Measurements from ENCODE around the gene APOD.
"Not testable (repeated sequence)": the region's sequence is repeated elsewhere in the genome, so short reads cannot be mapped to it uniquely, and the experiment has no call there.

APOD gene

GRCh38 chr3:195617784-195618659 is 34.3 kb upstream of the APOD start:
- in situ Hi-C loops (cut with HindIII; ENCODE audit: low sequenced_read_pairs) = not testable (repeated sequence)

DNA sequence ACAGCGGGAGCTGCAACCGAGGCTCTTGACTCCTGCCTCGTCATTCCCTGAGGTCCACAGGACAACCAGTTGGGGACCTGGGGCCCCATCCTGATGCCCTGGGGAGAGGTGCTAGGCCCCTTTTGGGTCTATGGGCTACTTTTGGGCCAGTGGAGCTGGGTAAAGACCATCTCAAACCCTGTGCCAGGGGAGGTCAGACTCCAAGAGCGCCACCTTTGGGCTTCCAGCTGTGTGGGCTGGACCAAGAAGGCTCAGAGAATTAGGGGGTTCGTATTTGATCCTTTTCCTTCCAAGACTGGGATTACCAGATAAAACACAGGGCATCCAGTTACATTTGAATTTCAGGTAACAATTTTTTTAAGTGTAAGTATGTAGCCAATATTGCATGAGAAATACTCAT is 33.4 kb upstream of the APOD start:
- in situ Hi-C loops (cut with HindIII; ENCODE audit: low sequenced_read_pairs) = not testable (repeated sequence)

GRCh38 chr3:195616681-195617080 is 32.9 kb upstream of the APOD start:
- in situ Hi-C loops (cut with HindIII; ENCODE audit: low sequenced_read_pairs) = no loop called here

- in situ Hi-C loops (cut with HindIII; ENCODE audit: low sequenced_read_pairs) = not testable (repeated sequence)
These were observed 32.3 kb upstream of the APOD start for GRCh38 chr3:195615952-195616537.

DNA sequence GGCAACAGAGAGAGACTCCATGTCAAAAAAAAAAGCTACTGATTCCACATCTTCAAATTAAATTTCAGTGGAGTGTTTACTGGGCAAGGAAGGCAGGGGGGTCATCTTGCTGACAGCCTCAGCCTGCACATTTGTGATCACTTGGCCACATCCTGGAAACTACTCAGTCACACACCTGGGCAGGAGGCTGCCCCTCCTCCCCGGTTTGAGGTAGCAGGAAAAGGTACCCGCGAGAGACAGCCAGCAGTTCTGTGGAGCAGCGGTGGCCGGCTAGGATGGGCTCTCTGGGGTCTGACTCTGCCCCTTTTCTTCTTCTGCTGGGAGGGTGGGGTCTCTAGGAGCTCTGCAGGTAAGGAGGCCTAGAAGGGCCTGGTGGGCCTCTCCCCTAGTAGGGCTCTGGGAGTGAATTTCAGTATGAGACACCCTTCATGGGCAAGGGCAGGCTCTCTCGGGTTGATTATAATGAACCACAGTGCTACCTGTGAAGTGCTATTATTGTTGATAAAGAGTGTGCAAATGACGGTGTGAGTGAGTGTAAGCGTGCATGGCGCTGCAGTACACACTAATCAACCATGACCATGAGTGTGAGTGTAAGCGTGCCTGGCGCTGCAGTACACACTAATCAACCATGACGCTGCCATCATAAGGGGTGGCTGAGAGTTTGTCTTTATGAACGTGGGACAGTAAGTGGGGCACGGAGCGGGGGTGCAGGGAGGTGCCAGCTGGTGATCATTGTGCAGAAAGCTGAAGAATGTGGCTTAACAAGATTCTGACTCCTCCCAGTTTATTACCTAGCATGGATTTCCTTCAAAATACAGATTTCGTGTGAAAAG is 31.1 kb upstream of the APOD start:
- in situ Hi-C loops (cut with HindIII; ENCODE audit: low sequenced_read_pairs) = not testable (repeated sequence)

GRCh38 chr3:195613468-195614069 is 29.8 kb upstream of the APOD start:
- in situ Hi-C loops (cut with HindIII; ENCODE audit: low sequenced_read_pairs) = no loop called here

GRCh38 chr3:195612075-195612800 is 28.5 kb upstream of the APOD start:
- in situ Hi-C loops (cut with HindIII; ENCODE audit: low sequenced_read_pairs) = no loop called here

DNA sequence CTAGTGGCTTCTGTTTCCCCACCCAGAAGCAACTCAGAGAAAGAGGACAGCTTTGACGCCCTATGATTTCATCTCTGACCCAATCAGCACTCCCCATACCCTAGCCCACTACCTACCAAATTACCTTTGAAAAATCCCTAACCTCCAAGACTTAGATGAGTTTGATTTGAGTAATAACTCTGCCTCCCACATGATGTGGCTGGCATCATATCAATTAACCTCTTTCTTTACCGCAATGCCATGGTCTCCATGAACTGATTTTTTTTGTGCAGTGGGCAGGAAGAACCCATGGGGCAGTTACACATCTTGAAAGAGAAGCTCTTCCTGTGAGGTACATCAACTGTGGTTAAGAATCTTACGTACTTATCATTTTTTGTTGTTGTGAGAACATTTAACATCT is 25.5 kb upstream of the APOD start:
- in situ Hi-C loops (cut with HindIII; ENCODE audit: low sequenced_read_pairs) = no loop called here

DNA sequence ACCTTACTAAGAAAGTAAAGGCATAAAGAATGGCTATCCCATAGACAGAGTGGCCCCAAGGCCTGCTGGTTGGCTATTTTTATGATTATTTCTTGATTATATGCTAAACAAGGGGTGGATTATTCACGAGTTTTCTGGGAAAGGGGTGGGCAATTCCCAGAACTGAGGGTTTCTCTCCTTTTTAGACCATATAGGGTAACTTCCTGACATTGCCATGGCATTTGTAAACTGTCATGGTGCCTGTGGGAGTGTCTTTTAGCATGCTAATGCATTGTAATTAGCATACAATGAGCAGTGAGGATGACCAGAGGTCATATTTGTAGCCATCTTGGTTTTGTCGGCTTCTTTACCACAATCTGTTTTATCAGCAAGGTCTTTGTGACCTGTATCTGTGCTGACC is 18.0 kb upstream of the APOD start:
- in situ Hi-C loops (cut with HindIII; ENCODE audit: low sequenced_read_pairs) = not testable (repeated sequence)

DNA sequence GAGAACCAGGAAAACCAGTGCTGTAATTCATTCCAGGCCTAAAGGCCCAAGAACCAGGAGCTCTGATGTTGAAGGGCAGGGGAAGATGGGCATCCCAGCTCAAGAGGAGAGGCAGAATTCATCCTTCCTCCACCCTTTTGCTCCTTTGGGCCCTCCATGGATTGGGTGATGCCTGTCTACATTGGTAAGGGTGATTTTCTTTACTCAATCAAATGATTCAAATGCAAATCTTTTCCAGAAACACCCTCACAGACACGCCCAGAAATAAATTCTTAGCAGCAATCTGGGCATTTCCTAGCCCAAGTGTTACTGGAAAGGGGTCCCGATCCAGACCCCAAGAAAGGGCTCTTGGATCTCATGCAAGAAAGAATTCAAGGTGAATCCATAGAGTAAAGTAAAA is 17.6 kb upstream of the APOD start:
- in situ Hi-C loops (cut with HindIII; ENCODE audit: low sequenced_read_pairs) = no loop called here

GRCh38 chr3:195599926-195600325 is 16.2 kb upstream of the APOD start:
- in situ Hi-C loops (cut with HindIII; ENCODE audit: low sequenced_read_pairs) = not testable (repeated sequence)

DNA sequence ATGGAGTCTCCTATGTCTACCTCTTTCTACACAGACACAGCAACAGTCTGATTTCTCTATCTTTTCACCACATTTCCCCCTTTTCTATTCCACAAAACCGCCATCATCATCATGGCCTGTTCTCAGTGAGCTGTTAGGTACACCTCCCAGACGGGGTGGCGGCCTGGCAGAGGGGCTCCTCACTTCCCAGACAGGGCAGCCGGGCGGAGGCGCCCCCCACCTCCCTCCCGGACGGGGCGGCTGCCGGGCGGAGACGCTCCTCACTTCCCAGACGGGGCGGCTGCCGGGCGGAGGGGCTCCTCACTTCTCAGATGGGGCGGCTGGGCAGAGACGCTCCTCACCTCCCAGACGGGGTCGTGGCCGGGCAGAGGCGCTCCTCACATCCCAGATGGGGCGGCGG is 15.8 kb upstream of the APOD start:
- in situ Hi-C loops (cut with HindIII; ENCODE audit: low sequenced_read_pairs) = not testable (repeated sequence)

GRCh38 chr3:195597848-195598247 is 14.1 kb upstream of the APOD start:
- in situ Hi-C loops (cut with HindIII; ENCODE audit: low sequenced_read_pairs) = no loop called here

- in situ Hi-C loops (cut with HindIII; ENCODE audit: low sequenced_read_pairs) = no loop called here
These were observed 13.5 kb upstream of the APOD start for GRCh38 chr3:195597229-195597628.

GRCh38 chr3:195596765-195597171 is 13.0 kb upstream of the APOD start:
- in situ Hi-C loops (cut with HindIII; ENCODE audit: low sequenced_read_pairs) = no loop called here

GRCh38 chr3:195595785-195596531 is 12.2 kb upstream of the APOD start:
- in situ Hi-C loops (cut with HindIII; ENCODE audit: low sequenced_read_pairs) = no loop called here

GRCh38 chr3:195591852-195592251 is 8.1 kb upstream of the APOD start:
- in situ Hi-C loops (cut with HindIII; ENCODE audit: low sequenced_read_pairs) = no loop called here

DNA sequence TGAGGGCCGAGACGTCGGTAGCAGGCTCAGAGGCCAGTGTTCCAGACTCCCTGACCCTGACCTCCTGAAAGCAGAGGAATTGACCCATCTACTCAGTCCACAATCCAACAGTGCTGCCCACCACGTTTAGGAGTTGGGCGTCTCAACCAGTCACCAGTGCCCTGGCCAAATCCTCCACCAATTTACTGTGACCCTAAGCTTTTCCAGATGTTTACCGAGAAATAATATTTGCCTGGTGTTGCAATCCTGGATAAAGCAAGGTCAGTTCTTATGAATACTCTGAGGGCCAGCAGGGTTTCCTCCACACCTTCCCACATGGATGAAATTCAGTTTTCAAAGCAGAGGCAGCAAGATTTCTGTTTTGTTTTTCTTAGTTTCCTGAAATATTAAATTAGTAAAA is 7.5 kb upstream of the APOD start:
- in situ Hi-C loops (cut with HindIII; ENCODE audit: low sequenced_read_pairs) = no loop called here

GRCh38 chr3:195590381-195590780 is 6.6 kb upstream of the APOD start:
- in situ Hi-C loops (cut with HindIII; ENCODE audit: low sequenced_read_pairs) = not testable (repeated sequence)

DNA sequence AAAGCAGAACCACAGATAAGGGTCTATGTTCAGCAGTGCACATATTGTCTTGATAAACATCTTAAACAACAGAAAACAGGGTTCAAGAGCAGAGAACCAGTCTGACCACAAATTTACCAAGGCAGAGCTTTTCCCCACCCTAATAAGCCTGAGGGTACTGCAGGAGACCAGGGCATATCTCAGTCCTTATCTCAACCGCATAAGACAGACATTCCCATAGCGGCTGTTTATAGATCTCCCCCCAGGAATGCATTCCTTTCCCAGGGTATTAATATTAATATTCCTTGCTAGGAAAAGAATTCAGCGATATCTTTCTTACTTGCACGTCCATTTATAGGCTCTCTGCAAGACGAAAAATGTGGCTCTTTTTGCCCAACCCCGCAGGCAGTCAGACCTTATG is 6.1 kb upstream of the APOD start:
- in situ Hi-C loops (cut with HindIII; ENCODE audit: low sequenced_read_pairs) = not testable (repeated sequence)
